Panc1 (cell line): ENCODE measurements around the gene SLC6A2. TPM values are rescaled to one million over a fixed set of nuclear protein-coding genes. Genes with fewer than 3 reads are reported as not detected.
"Not testable (repeated sequence)": the region's sequence is repeated elsewhere in the genome, so short reads cannot be mapped to it uniquely, and the experiment has no call there.

ENCODE experiments used
- ATAC-seq: fragments of 200-7000 bp; cut with Tn5 transposase; 2 replicates; pipeline ENCODE4 v1.9.1; 2020; ENCODE audit warnings: mild to moderate bottlenecking, moderate library complexity
- BruUV-seq: library from RNA; stranded (reverse); fragments of 400-500 nt; replicated peaks from 2 replicates; lab custom pipeline; 2021; lab: Mats Ljungman, UMichigan
- CTCF ChIA-PET: fragments of 300-600 bp; sonication (Branson Sonifier 250); formaldehyde crosslinking; loops from one replicate; lab custom pipeline; 2022; ENCODE audit warnings: antibody characterized with exemption; lab: Charles Lee
- POLR2A ChIA-PET: fragments of 300-600 bp; sonication (Branson Sonifier 250); formaldehyde crosslinking; loops from one replicate; lab custom pipeline; 2022; ENCODE audit warnings: antibody characterized with exemption; lab: Charles Lee
- DNase-seq: peaks from one replicate; pipeline ENCODE4 v3.0.0-alpha.2; 2010; ENCODE audit warnings: low read depth, low spot score
- H3K27ac ChIP-seq: 2 replicates; pipeline ENCODE4 v1.5.1; 2011; ENCODE audit warnings: mild to moderate bottlenecking, low read length, inconsistent platforms
- H3K27me3 ChIP-seq: fragments of 200-500 bp; sonication (Bioruptor generic); 2 replicates; pipeline ENCODE4 v1.6.0; 2014; ENCODE audit warnings: low read length, inconsistent platforms; ENCODE audit not compliant: control insufficient read depth, insufficient read depth
- H3K36me3 ChIP-seq: fragments of 200-500 bp; sonication (Bioruptor generic); 2 replicates; pipeline ENCODE4 v1.5.1; 2014; ENCODE audit warnings: inconsistent platforms, mild to moderate bottlenecking, low read length, moderate library complexity; ENCODE audit not compliant: control insufficient read depth, insufficient read depth
- H3K4me1 ChIP-seq: 2 replicates; pipeline ENCODE4 v1.5.1; 2011; ENCODE audit warnings: inconsistent platforms, mild to moderate bottlenecking, low read length, moderate library complexity; ENCODE audit not compliant: control insufficient read depth, insufficient read depth
- H3K4me3 ChIP-seq, 2 experiments: 2 replicates each; pipeline ENCODE4 v1.5.1; 2011 to 2012; ENCODE audit warnings: low read depth in 2 of 2, low read length in 2 of 2, mild to moderate bottlenecking in 2 of 2, inconsistent platforms in 1 of 2, moderate library complexity in 1 of 2
- H3K9me3 ChIP-seq: fragments of 200-500 bp; sonication (Bioruptor generic); 2 replicates; pipeline ENCODE4 v1.5.1; 2014; ENCODE audit warnings: low read depth, mild to moderate bottlenecking, inconsistent platforms, low read length, moderate library complexity; ENCODE audit not compliant: control insufficient read depth, insufficient read depth
- POLR2AphosphoS5 ChIP-seq: IDR thresholded peaks from 2 replicates; pipeline ENCODE4 v1.6.1; 2012; ENCODE audit warnings: mild to moderate bottlenecking, low read depth, low read length, moderate library complexity
- SIN3A ChIP-seq: IDR thresholded peaks from 2 replicates; pipeline ENCODE4 v1.6.1; 2012; ENCODE audit warnings: low read depth, mild to moderate bottlenecking, low read length, moderate library complexity, borderline replicate concordance; ENCODE audit not compliant: insufficient read depth
- TCF7L2 ChIP-seq: IDR thresholded peaks from 2 replicates; pipeline ENCODE4 v1.6.1; 2011; ENCODE audit warnings: mild to moderate bottlenecking, low read depth, low read length, inconsistent platforms
- in situ Hi-C: cut with HindIII; loops from 2 replicates; pipeline ENCODE4 v1.10.0; 2016; ENCODE audit warnings: low sequenced_read_pairs, low pct_unique_long_range_greater_than_20kb
- intact Hi-C: fragments of 100-400 bp; cut with micrococcal nuclease; formaldehyde crosslinking; loops from one replicate; pipeline ENCODE4 v1.10.0; 2022; ENCODE audit not compliant: unreplicated experiment
- total RNA-seq: library from RNA; stranded (reverse); gene quantifications from one replicate; pipeline ENCODE4 v1.2.1, GENCODE V29; 2021; ENCODE audit not compliant: unreplicated experiment
- TF ChIP-seq, protein P1 (sequence below): fragments of 450-650 bp; IDR thresholded peaks from 2 replicates; pipeline ENCODE4 v1.5.1; 2017; ENCODE audit warnings: mild to moderate bottlenecking
- TF ChIP-seq, protein P2 (sequence below), 2 experiments: IDR thresholded peaks; 2 replicates each; pipeline ENCODE4 v1.6.1; 2011 to 2012; ENCODE audit warnings: low read depth in 2 of 2, control low read depth in 1 of 2, low read length in 1 of 2, mild to moderate bottlenecking in 1 of 2, moderate library complexity in 1 of 2; ENCODE audit not compliant: insufficient read depth in 1 of 2

The SLC6A2 gene
- total RNA-seq, 1 experiment from 2014 or later, result 0.10 TPM

DNA sequence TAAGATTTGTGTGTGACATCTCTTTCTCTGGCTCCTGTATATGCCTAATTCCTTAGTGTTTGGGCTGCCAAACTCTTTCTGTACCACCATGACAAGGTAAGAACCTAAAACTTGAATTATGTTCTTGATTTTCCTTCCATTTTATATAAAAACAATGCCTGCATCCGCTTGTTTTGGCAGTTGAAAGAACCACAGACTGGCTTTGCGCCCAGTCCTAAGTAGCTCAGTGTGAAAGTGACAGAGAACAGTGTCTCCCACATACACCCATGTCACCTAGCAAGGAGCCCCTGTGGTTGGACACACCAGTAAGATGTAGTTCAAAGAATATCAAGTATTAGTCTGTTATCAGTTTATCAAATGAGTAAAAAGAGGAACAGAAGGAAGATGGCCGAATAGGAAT lies 40.7 kb upstream of the SLC6A2 start:
- no peak for TF ChIP-seq SIN3A
- TF ChIP-seq POLR2AphosphoS5, result no peak
- TF ChIP-seq, protein P1, sequence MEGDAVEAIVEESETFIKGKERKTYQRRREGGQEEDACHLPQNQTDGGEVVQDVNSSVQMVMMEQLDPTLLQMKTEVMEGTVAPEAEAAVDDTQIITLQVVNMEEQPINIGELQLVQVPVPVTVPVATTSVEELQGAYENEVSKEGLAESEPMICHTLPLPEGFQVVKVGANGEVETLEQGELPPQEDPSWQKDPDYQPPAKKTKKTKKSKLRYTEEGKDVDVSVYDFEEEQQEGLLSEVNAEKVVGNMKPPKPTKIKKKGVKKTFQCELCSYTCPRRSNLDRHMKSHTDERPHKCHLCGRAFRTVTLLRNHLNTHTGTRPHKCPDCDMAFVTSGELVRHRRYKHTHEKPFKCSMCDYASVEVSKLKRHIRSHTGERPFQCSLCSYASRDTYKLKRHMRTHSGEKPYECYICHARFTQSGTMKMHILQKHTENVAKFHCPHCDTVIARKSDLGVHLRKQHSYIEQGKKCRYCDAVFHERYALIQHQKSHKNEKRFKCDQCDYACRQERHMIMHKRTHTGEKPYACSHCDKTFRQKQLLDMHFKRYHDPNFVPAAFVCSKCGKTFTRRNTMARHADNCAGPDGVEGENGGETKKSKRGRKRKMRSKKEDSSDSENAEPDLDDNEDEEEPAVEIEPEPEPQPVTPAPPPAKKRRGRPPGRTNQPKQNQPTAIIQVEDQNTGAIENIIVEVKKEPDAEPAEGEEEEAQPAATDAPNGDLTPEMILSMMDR, result no peak
- TF ChIP-seq, protein P2, sequence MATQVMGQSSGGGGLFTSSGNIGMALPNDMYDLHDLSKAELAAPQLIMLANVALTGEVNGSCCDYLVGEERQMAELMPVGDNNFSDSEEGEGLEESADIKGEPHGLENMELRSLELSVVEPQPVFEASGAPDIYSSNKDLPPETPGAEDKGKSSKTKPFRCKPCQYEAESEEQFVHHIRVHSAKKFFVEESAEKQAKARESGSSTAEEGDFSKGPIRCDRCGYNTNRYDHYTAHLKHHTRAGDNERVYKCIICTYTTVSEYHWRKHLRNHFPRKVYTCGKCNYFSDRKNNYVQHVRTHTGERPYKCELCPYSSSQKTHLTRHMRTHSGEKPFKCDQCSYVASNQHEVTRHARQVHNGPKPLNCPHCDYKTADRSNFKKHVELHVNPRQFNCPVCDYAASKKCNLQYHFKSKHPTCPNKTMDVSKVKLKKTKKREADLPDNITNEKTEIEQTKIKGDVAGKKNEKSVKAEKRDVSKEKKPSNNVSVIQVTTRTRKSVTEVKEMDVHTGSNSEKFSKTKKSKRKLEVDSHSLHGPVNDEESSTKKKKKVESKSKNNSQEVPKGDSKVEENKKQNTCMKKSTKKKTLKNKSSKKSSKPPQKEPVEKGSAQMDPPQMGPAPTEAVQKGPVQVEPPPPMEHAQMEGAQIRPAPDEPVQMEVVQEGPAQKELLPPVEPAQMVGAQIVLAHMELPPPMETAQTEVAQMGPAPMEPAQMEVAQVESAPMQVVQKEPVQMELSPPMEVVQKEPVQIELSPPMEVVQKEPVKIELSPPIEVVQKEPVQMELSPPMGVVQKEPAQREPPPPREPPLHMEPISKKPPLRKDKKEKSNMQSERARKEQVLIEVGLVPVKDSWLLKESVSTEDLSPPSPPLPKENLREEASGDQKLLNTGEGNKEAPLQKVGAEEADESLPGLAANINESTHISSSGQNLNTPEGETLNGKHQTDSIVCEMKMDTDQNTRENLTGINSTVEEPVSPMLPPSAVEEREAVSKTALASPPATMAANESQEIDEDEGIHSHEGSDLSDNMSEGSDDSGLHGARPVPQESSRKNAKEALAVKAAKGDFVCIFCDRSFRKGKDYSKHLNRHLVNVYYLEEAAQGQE (IDR thresholded peaks at IDR 0.05; ENCODE audit: insufficient read depth in 1 of 2, low read depth in 2 of 2, low read length in 1 of 2), result no peak
- DNase-seq (no peak), ATAC-seq (no peak)
- Histone ChIP-seq H3K4me1 (no peaks in the 10 kb centered on the region), H3K9me3 (no peaks in the 10 kb centered on the region), H3K36me3 (no peaks in the 10 kb centered on the region), H3K27me3 (no peaks in the 10 kb centered on the region), H3K27ac (no peak overlapping the region), H3K4me3 (no peak overlapping the region)
- no TSS peak for BruUV-seq
- in situ Hi-C loops, result no loop called here
- ChIA-PET POLR2A (no interaction called here), CTCF (no interaction called here)
- intact Hi-C loops, result no loop called here

DNA sequence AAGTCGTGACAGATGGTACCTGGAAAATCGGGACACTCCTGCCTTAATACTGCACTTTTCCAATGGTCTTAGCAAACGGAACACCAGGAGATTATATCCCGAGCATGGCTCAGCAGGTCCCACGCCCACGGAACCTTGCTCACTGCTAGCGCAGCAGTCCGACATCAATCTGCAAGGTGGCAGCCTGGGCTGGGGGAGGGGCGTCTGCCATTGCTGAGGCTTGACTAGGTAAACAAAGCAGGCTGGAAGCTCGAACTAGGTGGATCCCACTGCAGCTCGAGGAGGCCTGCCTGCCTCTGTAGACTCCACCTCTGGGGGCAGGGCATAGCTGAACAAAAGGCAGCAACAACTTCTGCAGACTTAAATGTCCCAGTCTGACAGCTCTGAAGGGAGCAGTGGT lies 40.1 kb upstream of the SLC6A2 start:
- BruUV-seq, in situ Hi-C loops, POLR2A ChIA-PET, H3K4me3 ChIP-seq, H3K4me1 ChIP-seq, H3K36me3 ChIP-seq, intact Hi-C loops, H3K27ac ChIP-seq, CTCF ChIA-PET, ATAC-seq, H3K9me3 ChIP-seq, DNase-seq, H3K27me3 ChIP-seq: not testable (repeated sequence)

DNA sequence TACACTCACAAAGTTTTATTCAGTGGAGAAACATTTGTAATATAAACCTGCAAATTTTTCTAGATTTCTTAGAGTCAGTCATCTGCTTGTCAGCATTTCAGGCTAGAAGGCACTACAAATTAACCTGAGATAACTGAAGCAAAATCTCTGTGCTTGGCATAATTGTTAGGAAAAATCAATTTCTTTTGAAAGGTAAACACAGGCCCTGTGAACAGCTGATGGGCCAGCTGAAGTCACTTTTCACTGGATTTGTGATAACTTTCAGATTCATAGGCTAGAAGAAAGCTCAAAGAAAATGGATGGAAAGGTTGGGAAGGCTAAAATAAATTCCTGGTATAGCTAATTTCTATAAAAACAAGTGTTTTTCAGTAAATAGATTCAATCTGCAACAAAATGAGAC lies 34.0 kb upstream of the SLC6A2 start:
- Histone ChIP-seq H3K27ac (no peak overlapping the region), H3K4me1 (no peaks in the 10 kb centered on the region), H3K27me3 (no peaks in the 10 kb centered on the region), H3K9me3 (no peaks in the 10 kb centered on the region), H3K4me3 (no peak overlapping the region), H3K36me3 (no peaks in the 10 kb centered on the region)
- ChIA-PET CTCF (no interaction called here), POLR2A (no interaction called here)
- DNase-seq, result no peak
- BruUV-seq, result no TSS peak
- TF ChIP-seq POLR2AphosphoS5 (no peak), SIN3A (no peak), TCF7L2 (no peak)
- TF ChIP-seq, protein P2 (IDR thresholded peaks at IDR 0.05; ENCODE audit: insufficient read depth in 1 of 2, low read depth in 2 of 2, low read length in 1 of 2), result no peak
- TF ChIP-seq, protein P1, result no peak
- no peak for ATAC-seq
- intact Hi-C loops (no loop called here), in situ Hi-C loops (no loop called here)
